ENCODE data around the gene SLC9A1. TPM values are rescaled to one million over a fixed set of nuclear protein-coding genes. Genes with fewer than 3 reads are reported as not detected.

Gene SLC9A1
- total and polyA plus RNA-seq, 10 of the 15 experiments (the other 5 are each of a cell fraction or from before 2014, with no cell fraction given): 0.87 to 21.4 (median 4.3) TPM

DNA sequence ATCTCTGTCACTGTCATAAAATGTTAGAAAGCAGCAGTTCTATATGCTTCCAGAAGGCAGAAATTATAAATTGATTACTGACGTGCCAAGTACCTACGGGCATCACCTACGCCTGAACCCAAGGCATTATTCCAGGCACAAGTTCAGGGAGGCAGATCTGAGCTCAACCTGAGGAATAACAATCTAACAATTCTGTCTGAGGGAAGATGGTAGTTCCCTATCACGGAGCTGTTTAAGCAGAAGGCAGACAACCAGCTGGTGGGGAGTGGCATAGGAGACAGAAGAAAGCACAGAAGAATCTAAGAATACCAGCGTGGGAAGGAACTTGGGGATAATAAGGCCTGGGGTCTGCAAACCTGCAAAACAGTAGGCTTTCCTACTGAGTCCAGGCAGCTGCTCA is 40.4 kb downstream of the SLC9A1 start:
- FAIRE-seq: no peak
- ChIA-PET RAD21 (ENCODE audit: unreplicated experiment) (interaction anchor here (1.0 kb wide), 1 partner anchor 19 kb away, joined by 5 read pairs; no protein-coding TSS in a partner anchor), CTCF (interaction anchor here (1.0 to 6.0 kb wide), 10 partner anchors 12 to 442 kb away, joined by 3 to 43 read pairs (median 4); no protein-coding TSS in a partner anchor), SMC1A (ENCODE audit: uncharacterized antibody, unreplicated experiment) (interaction anchor here (0.8 to 2.0 kb wide), 6 partner anchors 9 to 182 kb away, joined by 3 to 6 read pairs (median 4); no protein-coding TSS in a partner anchor), POLR2A (interaction anchor here (1.2 to 2.0 kb wide), 3 partner anchors 19 to 42 kb away, joined by 4 to 5 read pairs (median 4); no protein-coding TSS in a partner anchor)
- Histone ChIP-seq H3K9me3 (replicated peaks; ENCODE audit: control insufficient read depth, insufficient read depth, low read length) (no peaks in the 10 kb centered on the region), H3K27me3 (replicated peaks in 1 of 2; ENCODE audit: control insufficient read depth in 2 of 2, insufficient read depth in 2 of 2, low read length in 1 of 2) (no peaks in the 10 kb centered on the region), H3K9ac (ENCODE audit: control insufficient read depth, insufficient read depth, low read length) (no peak overlapping the region), H3K36me3 (ENCODE audit: control insufficient read depth in 2 of 2, insufficient read depth in 2 of 2, low read length in 1 of 2) (peaks cover 1 to 5% of the 10 kb centered on the region in 2 experiments; a peak in 3 of 4 replicates), H3K27ac (ENCODE audit: control insufficient read depth, insufficient read depth) (no peak overlapping the region), H3K79me2 (ENCODE audit: control insufficient read depth, insufficient read depth, low read length) (no peaks in the 10 kb centered on the region), H3K4me1 (ENCODE audit: control insufficient read depth, insufficient read depth, low read length) (peaks cover 11% of the 10 kb centered on the region), H3K4me3 (no peak overlapping the region), H4K20me1 (ENCODE audit: control insufficient read depth, insufficient read depth) (no peaks in the 10 kb centered on the region), H3K4me2 (ENCODE audit: control insufficient read depth, insufficient read depth) (no peak overlapping the region), H2AFZ (ENCODE audit: control insufficient read depth, low read depth, low read length) (no peak overlapping the region)
- intact Hi-C loops (cut with micrococcal nuclease; ENCODE audit: unreplicated experiment) (loop anchor here (5.0 kb wide), 1 partner anchor 38 kb away; no protein-coding TSS in a partner anchor), in situ Hi-C loops (cut with MboI) (no loop called here)
- no peak for DNase-seq (ENCODE audit: low read depth, low spot score)
- 89% methylated on average over 5 of the region's 5 CpGs for WGBS (ENCODE audit: insufficient coverage, insufficient replicate concordance, low lambda C conversion rate, missing lambda C conversion rate)
- BruUV-seq (replicated peaks): no TSS peak
- no peak for ATAC-seq
- TF ChIP-seq ZNF687 (IDR thresholded peaks at IDR 0.05): no peak

All from GM12878 (cell line).